Ovary (tissue), 3 donors: ENCODE data around the gene OR4A47.
"Not testable (repeated sequence)": the region's sequence is repeated elsewhere in the genome, so short reads cannot be mapped to it uniquely, and the experiment has no call there.

ENCODE experiments used
- CTCF ChIP-seq, 3 donors: fragments of 450-650 bp in 2 of 3; fragments of 200-600 bp in 1 of 3; IDR thresholded peaks; one replicate each; pipeline versions ENCODE4 v1.5.1 to v1.8.0; 2016 to 2022; ENCODE audit warnings: antibody characterized with exemption in 3 of 3, mild to moderate bottlenecking in 1 of 3
- POLR2A ChIP-seq: fragments of 450-650 bp; IDR thresholded peaks from one replicate; pipeline ENCODE4 v1.6.1; 2017; ENCODE audit warnings: antibody characterized with exemption, mild to moderate bottlenecking, moderate library complexity
- donor health status: DM: no; HTN: no; CAD: no.

GRCh38 chr11:48488493-48488892 lies at the start of gene OR4A47:
- TF ChIP-seq CTCF (IDR thresholded peaks at IDR 0.05); POLR2A: not testable (repeated sequence)
